ENCODE measurements around the gene PRCP.

PRCP gene

DNA sequence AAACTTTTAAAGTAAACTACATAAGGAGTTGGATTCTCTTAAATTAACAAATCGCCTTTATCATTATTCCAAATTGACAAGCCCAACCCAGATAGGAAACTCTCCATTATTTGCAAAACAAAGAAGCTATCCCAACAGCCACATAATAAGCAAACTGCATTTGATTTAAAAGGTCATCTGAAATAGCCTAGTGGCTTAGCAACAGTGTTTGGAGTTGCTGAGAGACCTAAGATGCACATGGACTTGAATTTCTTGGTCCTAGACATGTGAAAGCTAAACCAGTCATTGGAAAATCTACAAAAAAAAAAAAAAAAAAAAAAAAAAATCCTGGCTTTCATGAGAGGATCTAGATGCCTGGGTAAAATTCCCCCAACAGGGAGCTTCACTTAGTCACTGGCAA is 69.5 kb downstream of the PRCP start:
- Histone ChIP-seq H3K4me3 (no peak overlapping the region), H3K27ac (no peak overlapping the region)
- no peak for DNase-seq (ENCODE audit: low spot score)
- TF ChIP-seq, protein P1, sequence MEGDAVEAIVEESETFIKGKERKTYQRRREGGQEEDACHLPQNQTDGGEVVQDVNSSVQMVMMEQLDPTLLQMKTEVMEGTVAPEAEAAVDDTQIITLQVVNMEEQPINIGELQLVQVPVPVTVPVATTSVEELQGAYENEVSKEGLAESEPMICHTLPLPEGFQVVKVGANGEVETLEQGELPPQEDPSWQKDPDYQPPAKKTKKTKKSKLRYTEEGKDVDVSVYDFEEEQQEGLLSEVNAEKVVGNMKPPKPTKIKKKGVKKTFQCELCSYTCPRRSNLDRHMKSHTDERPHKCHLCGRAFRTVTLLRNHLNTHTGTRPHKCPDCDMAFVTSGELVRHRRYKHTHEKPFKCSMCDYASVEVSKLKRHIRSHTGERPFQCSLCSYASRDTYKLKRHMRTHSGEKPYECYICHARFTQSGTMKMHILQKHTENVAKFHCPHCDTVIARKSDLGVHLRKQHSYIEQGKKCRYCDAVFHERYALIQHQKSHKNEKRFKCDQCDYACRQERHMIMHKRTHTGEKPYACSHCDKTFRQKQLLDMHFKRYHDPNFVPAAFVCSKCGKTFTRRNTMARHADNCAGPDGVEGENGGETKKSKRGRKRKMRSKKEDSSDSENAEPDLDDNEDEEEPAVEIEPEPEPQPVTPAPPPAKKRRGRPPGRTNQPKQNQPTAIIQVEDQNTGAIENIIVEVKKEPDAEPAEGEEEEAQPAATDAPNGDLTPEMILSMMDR (IDR thresholded peaks at IDR 0.05): no peak

DNA sequence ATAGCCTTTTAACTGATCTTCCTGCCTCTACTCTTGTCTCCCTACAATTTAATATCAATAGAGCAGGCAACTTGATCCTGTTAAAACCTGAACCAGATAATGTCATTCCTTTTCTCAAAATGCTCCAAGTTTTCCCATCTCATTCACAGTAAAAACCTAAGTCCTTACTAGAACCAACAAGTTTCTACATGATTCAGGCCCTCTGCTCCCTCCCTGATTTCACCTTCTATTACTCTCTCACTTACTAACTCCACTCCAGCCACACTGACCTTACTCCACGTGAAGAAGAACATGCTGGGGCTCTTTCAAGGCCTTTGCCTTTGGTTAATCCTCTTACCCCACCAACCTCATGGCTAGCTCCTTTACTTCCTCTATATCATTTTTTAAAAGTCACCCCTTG is 71.1 kb downstream of the PRCP start:
- Histone ChIP-seq H3K27ac (no peak overlapping the region), H3K4me3 (no peak overlapping the region)
- no peak for DNase-seq (ENCODE audit: low spot score)
- TF ChIP-seq, protein P1 (IDR thresholded peaks at IDR 0.05): no peak

DNA sequence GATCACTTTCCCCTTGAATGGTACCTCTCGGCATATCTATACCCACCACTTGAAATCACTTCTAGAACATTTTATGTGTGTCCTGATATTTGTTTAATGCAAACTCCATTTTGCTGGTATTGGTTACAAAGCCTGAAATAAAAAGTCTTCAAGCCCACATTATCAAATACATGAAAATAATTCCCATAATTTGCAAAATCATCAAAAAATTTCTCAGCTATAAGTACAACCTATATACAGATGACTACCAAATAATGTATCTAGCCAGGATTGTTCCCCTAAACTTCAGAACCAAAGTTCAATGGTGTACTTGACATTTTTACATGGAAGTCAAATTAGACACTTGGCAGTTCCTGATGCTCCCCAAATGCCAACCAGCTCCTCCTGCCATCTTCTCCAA is 71.8 kb downstream of the PRCP start:
- TF ChIP-seq, protein P1 (IDR thresholded peaks at IDR 0.05): no peak
- no peak overlapping the region for H3K4me3 ChIP-seq
- H3K27ac ChIP-seq: no peak overlapping the region

DNA sequence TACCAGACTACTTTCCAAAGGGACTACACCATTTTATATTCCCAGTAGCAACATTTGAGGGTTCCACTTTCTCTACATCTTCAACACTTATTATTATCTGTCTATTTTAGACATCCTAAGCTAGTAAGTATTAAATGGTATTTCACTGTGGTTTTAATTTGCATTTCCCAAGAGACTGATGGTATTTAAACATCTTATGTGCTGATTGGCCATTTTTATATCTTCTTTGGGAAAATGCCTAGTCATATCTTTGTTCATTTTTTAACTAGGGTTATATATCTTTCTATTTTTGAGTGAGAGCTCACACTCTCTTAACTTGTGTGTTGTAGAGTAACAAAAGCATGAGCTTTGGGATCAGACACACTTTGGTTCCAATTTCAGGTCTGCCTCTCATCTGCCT is 73.7 kb downstream of the PRCP start:
- TF ChIP-seq, protein P1 (IDR thresholded peaks at IDR 0.05): no peak
- no peak overlapping the region for H3K4me3 ChIP-seq
- H3K27ac ChIP-seq: no peak overlapping the region
- DNase-seq (ENCODE audit: low spot score): no peak

More for the DNA sequence above, 71.8 kb downstream of the PRCP start:
- no peak for DNase-seq (ENCODE audit: low spot score)

DNA sequence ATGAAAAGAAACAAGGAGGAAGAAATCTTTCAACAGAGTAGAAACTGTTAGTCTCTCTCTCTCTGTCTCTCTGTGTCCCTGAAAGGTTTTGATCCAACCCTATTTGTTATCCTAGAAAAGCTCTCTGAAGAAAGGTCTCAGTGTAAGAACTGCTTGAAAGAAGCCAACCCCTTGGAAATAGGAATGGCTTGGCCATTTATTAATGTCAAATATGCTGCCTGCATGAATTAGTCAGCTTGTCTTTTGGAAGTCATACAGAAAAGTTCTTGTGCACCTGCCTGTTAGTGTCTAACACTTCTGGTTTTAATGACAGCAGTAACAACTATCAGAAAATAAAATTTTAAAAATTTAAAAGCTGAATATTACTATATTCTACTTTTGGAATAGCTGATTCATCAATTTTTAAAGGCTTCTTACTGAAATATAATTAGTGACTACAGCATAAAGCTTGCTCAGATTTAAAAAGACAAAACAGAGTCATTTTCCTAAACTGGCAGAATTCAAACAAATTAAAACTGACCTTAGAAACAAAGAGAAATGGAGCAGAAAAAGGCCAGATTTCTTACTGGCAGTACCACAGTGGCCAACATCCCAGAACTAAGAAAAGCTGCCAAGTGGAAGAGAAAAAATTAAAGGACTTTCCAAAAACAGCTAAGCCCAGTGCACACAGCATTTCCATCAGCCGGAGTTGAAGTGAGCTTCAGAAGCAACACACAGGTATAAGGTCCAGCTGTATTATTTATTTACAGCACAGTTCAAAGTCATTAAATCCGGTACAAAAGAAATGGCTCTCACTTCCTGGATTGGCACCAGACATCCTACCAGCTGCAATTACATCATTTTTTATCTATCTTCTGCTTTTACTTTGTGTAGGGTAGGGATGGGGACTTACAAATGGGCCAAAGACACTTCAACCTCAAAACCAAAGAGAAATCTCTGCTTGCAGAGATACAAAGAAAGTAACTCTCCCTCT is 76.3 kb downstream of the PRCP start:
- peak overlapping the region in 1 of 2 donors; percentile 11 for H3K27ac ChIP-seq
- no peak overlapping the region for H3K4me3 ChIP-seq
- DNase-seq (ENCODE audit: low spot score): no peak
- TF ChIP-seq, protein P1 (IDR thresholded peaks at IDR 0.05): no peak

DNA sequence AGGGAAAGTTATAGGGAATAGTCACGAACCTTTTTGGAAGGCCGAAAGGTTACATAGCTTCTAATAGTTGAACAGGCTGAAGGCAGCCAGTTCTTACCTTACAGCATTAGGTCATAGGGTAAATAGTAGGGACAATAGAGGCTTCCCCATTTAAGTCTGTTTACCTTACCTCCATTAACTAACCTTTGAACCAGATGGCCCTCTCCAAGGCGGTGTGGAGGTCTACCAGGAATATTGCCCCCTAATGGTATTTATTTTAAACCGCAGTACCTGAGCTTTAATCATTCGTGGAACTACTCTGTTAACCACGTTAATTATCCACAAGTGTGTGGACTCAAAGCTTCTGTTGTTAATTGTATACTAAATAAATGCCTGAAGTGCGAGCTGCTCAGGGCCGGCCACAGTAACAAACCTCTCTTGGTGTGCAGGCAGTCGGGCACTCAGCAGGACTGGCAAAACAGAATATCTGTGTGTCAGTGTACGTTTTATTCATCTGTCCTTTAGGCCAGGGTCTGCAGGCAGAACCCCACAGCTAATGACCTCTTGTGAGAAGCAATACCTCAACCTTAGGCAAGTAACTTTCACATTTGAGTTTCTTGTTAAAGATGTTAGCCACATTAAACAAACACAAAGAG is 81.7 kb downstream of the PRCP start:
- Histone ChIP-seq H3K27ac (no peak overlapping the region), H3K4me3 (no peak overlapping the region)
- TF ChIP-seq, protein P1 (IDR thresholded peaks at IDR 0.05): no peak
- no peak for DNase-seq (ENCODE audit: low spot score)
